B cell (primary cell): ENCODE data around the gene UBALD2. TPM values are rescaled to one million over a fixed set of nuclear protein-coding genes. Genes with fewer than 3 reads are reported as not detected.
"Not testable (repeated sequence)": the region's sequence is repeated elsewhere in the genome, so short reads cannot be mapped to it uniquely, and the experiment has no call there.

Source experiments
- ATAC-seq: fragments of 200-7000 bp; cut with Tn5 transposase; one replicate; pipeline ENCODE4 v1.10.0; 2021; ENCODE audit warnings: low read depth, mild to moderate bottlenecking, moderate number of reproducible peaks, moderate library complexity
- CTCF ChIA-PET: fragments of 350-600 bp; sonication (Branson Sonifier 250); formaldehyde crosslinking; loops from one replicate; lab custom pipeline; 2021; ENCODE audit warnings: antibody characterized with exemption, inconsistent platforms; lab: Charles Lee
- POLR2A ChIA-PET: fragments of 350-600 bp; sonication (Branson Sonifier 250); formaldehyde crosslinking; loops from one replicate; lab custom pipeline; 2021; ENCODE audit warnings: antibody characterized with exemption; lab: Charles Lee
- DNase-seq: peaks from one replicate; pipeline ENCODE4 v3.0.0; 2013
- H2AFZ ChIP-seq: 2 replicates; pipeline ENCODE4 v1.6.1; 2012; ENCODE audit warnings: mild to moderate bottlenecking, low read depth, low read length; ENCODE audit not compliant: insufficient read depth, poor library complexity, severe bottlenecking
- H3K27ac ChIP-seq, 2 donors: 1 replicate in 1 of 2; 2 replicates in 1 of 2; pipeline ENCODE4 v1.5.1; 2012 to 2013; ENCODE audit warnings: low read length in 2 of 2, mild to moderate bottlenecking in 2 of 2, moderate library complexity in 1 of 2
- H3K27me3 ChIP-seq, 4 experiments: fragments of 200-600 bp in 1 of 4; sonication (generic) in 1 of 4; replicated peaks in 1 of 4; 1 replicate in 2 of 4; 2 replicates in 2 of 4; pipeline versions ENCODE4 v1.6.1 to v1.7.0; 2013 to 2016; ENCODE audit warnings: low read length in 3 of 4, mild to moderate bottlenecking in 2 of 4, mixed read lengths in 1 of 4, moderate library complexity in 1 of 4; ENCODE audit not compliant: insufficient read depth in 4 of 4, control insufficient read depth in 3 of 4; ENCODE audit errors: control extremely low read depth in 1 of 4
- H3K36me3 ChIP-seq, 2 experiments: replicated peaks in 1 of 2; 1 replicate in 1 of 2; 2 replicates in 1 of 2; pipeline versions ENCODE4 v1.6.1 to v1.7.1; 2013; ENCODE audit warnings: low read length in 1 of 2; ENCODE audit not compliant: insufficient read depth in 2 of 2, control insufficient read depth in 1 of 2; ENCODE audit errors: control extremely low read depth in 1 of 2, extremely low read depth in 1 of 2
- H3K4me1 ChIP-seq, 2 donors: fragments of 200-600 bp in 1 of 2; sonication (generic) in 1 of 2; 1 replicate in 1 of 2; 2 replicates in 1 of 2; pipeline versions ENCODE4 v1.5.1 to v1.6.1; 2013 to 2017; ENCODE audit warnings: low read length in 2 of 2; ENCODE audit not compliant: control insufficient read depth in 2 of 2, insufficient read depth in 2 of 2
- H3K4me2 ChIP-seq: replicated peaks from 2 replicates; pipeline ENCODE3; 2012; ENCODE audit warnings: mild to moderate bottlenecking, low read depth, low read length; ENCODE audit not compliant: poor library complexity, severe bottlenecking
- H3K4me3 ChIP-seq, 5 experiments: fragments of 200-600 bp in 1 of 5; sonication (generic) in 1 of 5; 1 replicate in 3 of 5; 2 replicates in 2 of 5; pipeline versions ENCODE4 v1.5.1 to v1.7.0; 2011 to 2016; ENCODE audit warnings: low read length in 4 of 5, mild to moderate bottlenecking in 4 of 5, low read depth in 2 of 5, control low read depth in 1 of 5, moderate library complexity in 1 of 5; ENCODE audit not compliant: insufficient read depth in 1 of 5; ENCODE audit errors: control extremely low read depth in 1 of 5, extremely low read depth in 1 of 5
- H3K79me2 ChIP-seq: fragments of 200-600 bp; sonication (generic); one replicate; pipeline ENCODE4 v1.6.0; 2016; ENCODE audit warnings: low read length; ENCODE audit not compliant: control insufficient read depth, insufficient read depth
- H3K9ac ChIP-seq: fragments of 200-600 bp; sonication (generic); 2 replicates; pipeline ENCODE4 v1.6.1; 2017; ENCODE audit warnings: mild to moderate bottlenecking, low read length, moderate library complexity
- H3K9me3 ChIP-seq, 3 donors: one replicate each; pipeline versions ENCODE4 v1.6.1 to v1.7.1; 2013; ENCODE audit warnings: low read length in 2 of 3; ENCODE audit not compliant: control insufficient read depth in 2 of 3, insufficient read depth in 1 of 3; ENCODE audit errors: control extremely low read depth in 1 of 3
- H4K20me1 ChIP-seq: 2 replicates; pipeline ENCODE4 v1.6.0; 2012; ENCODE audit warnings: mild to moderate bottlenecking, low read length; ENCODE audit not compliant: insufficient read depth, control insufficient read depth, poor library complexity, severe bottlenecking
- H3K27ac Mint-ChIP-seq: one replicate; pipeline ENCODE4 v1.8.0; 2021; ENCODE audit warnings: mixed read lengths
- H3K27me3 Mint-ChIP-seq: one replicate; pipeline ENCODE4 v1.8.0; 2021; ENCODE audit warnings: mixed read lengths
- H3K4me1 Mint-ChIP-seq: one replicate; pipeline ENCODE4 v1.8.0; 2021; ENCODE audit warnings: mixed read lengths
- H3K4me3 Mint-ChIP-seq: one replicate; pipeline ENCODE4 v1.8.0; 2021; ENCODE audit warnings: mixed read lengths
- H3K9me3 Mint-ChIP-seq: one replicate; pipeline ENCODE4 v1.8.0; 2022; ENCODE audit warnings: mixed read lengths; ENCODE audit not compliant: insufficient read depth
- CTCF ChIP-seq: fragments of 200-600 bp; IDR thresholded peaks from one replicate; pipeline ENCODE4 v1.8.0; 2022; ENCODE audit warnings: antibody characterized with exemption, mild to moderate bottlenecking
- EZH2 ChIP-seq: IDR thresholded peaks from 2 replicates; pipeline ENCODE4 v1.6.1; 2012; ENCODE audit warnings: borderline replicate concordance, low read depth, mild to moderate bottlenecking, moderate library complexity, low read length; ENCODE audit not compliant: insufficient read depth, poor library complexity, severe bottlenecking
- WGBS: methylation state at CpG from one replicate; pipeline ENCODE4 v1.1.5; 2013; ENCODE audit warnings: missing lambda C conversion rate; ENCODE audit not compliant: insufficient coverage; 5-methylcytosine and 5-hydroxymethylcytosine counted together
- intact Hi-C: fragments of 100-400 bp; cut with micrococcal nuclease; formaldehyde crosslinking; loops from one replicate; pipeline ENCODE4 v1.10.0; 2022
- polyA plus RNA-seq: library from polyadenylated mRNA; depleted of rRNA; stranded (reverse); fragments of >200 nt; gene quantifications from 2 replicates; pipeline ENCODE4 v1.2.3, GENCODE V29; 2012
- total RNA-seq, 2 donors: library from RNA; stranded (reverse); fragments of 120-200 nt in 1 of 2; gene quantifications; 1 replicate in 1 of 2; 2 replicates in 1 of 2; pipeline versions ENCODE4 v1.2.3 to v1.2.4, GENCODE V29; 2013 to 2022

UBALD2 gene
- total and polyA plus RNA-seq, 2 donors (not counting 1 experiment from before 2014, with no cell fraction given): 78.9 to 155 TPM

- Histone ChIP-seq H3K9me3 (no peaks in the 10 kb centered on the region), H3K4me2 (peak overlapping the region; percentile 92), H3K4me3 (peak overlapping the region; percentile 61 to 91 (median 88)), H2AFZ (no peak overlapping the region), H3K4me1 (peaks cover 76 to 86% of the 10 kb centered on the region in 2 donors), H3K27ac (peak overlapping the region; percentile 77 to 94), H3K79me2 (peaks cover 44% of the 10 kb centered on the region), H3K36me3 (peaks cover 2 to 16% of the 10 kb centered on the region in 2 experiments), H3K9ac (peak overlapping the region; percentile 90), H3K27me3 (no peaks in the 10 kb centered on the region), H4K20me1 (peaks cover 14% of the 10 kb centered on the region)
- H3K27me3 Mint-ChIP-seq: no peaks in the 10 kb centered on the region
- peaks cover 71% of the 10 kb centered on the region for H3K4me1 Mint-ChIP-seq
- TF ChIP-seq CTCF: no peak
- no peak for TF ChIP-seq EZH2
- H3K9me3 Mint-ChIP-seq: no peaks in the 10 kb centered on the region
- intact Hi-C loops: loop anchor here (5.0 to 10.0 kb wide), 3 partner anchors 362 to 1180 kb away; partner anchors contain the start of genes MRPL38 and SUMO2
- DNase-seq (peak; percentile 28), ATAC-seq (no peak)
- peak overlapping the region; percentile 96 for H3K27ac Mint-ChIP-seq
- ChIA-PET POLR2A (interaction anchor here (0.6 to 1.2 kb wide), 9 partner anchors 8 to 939 kb away, joined by 3 to 7 read pairs (median 4); no protein-coding TSS in a partner anchor), CTCF (interaction anchor here (0.6 to 16.7 kb wide), 7 partner anchors 9 to 358 kb away, joined by 3 to 435 read pairs (median 4); no protein-coding TSS in a partner anchor)
- 65% methylated on average over 4 of the region's 4 CpGs for WGBS
- H3K4me3 Mint-ChIP-seq: peak overlapping the region; percentile 94
Measured at GRCh38 chr17:76267051-76267576, 2.0 kb downstream of the UBALD2 start.

GRCh38 chr17:76267581-76268001 is 2.4 kb downstream of the UBALD2 start:
- H3K27me3 Mint-ChIP-seq, ATAC-seq, H2AFZ ChIP-seq, H3K27me3 ChIP-seq, H3K9me3 ChIP-seq, H3K9me3 Mint-ChIP-seq: not testable (repeated sequence)
- peaks cover 14% of the 10 kb centered on the region for H4K20me1 ChIP-seq
- H3K36me3 ChIP-seq: peaks cover 2 to 16% of the 10 kb centered on the region in 2 experiments
- H3K79me2 ChIP-seq: peaks cover 41% of the 10 kb centered on the region
- CTCF ChIA-PET: interaction anchor here (0.6 to 16.7 kb wide), 9 partner anchors 8 to 358 kb away, joined by 3 to 435 read pairs (median 6); no protein-coding TSS in a partner anchor
- peak overlapping the region; percentile 92 for H3K4me2 ChIP-seq
- H3K9ac ChIP-seq: peak overlapping the region; percentile 49
- peak overlapping the region in 4 of 5 experiments; percentile 54 to 90 (median 86) for H3K4me3 ChIP-seq
- peak overlapping the region; percentile 77 to 94 for H3K27ac ChIP-seq
- 59% methylated on average over 7 of the region's 13 CpGs for WGBS
- intact Hi-C loops: loop anchor here (5.0 to 10.0 kb wide), 3 partner anchors 363 to 1180 kb away; partner anchors contain the start of genes MRPL38 and SUMO2
- peak overlapping the region; percentile 85 for H3K4me3 Mint-ChIP-seq
- POLR2A ChIA-PET: interaction anchor here (0.6 to 1.2 kb wide), 6 partner anchors 13 to 871 kb away, joined by 3 to 9 read pairs (median 6); no protein-coding TSS in a partner anchor
- peaks cover 76 to 86% of the 10 kb centered on the region in 2 donors for H3K4me1 ChIP-seq
- peaks cover 70% of the 10 kb centered on the region for H3K4me1 Mint-ChIP-seq
- peak; percentile 56 for DNase-seq
- peak overlapping the region; percentile 96 for H3K27ac Mint-ChIP-seq
